Fibroblast of the aortic adventitia (primary cell): ENCODE measurements around the gene UQCC5. TPM values are rescaled to one million over a fixed set of nuclear protein-coding genes. Genes with fewer than 3 reads are reported as not detected.

Experiments used
- DNase-seq: peaks from one replicate; pipeline ENCODE4 v3.0.0-alpha.2; 2010; ENCODE audit warnings: low read depth
- H3K4me3 ChIP-seq: 2 replicates; pipeline ENCODE4 v1.5.1; 2011; ENCODE audit warnings: low read depth, mild to moderate bottlenecking, control low read depth, low read length, moderate library complexity
- CTCF ChIP-seq: IDR thresholded peaks from 2 replicates; pipeline ENCODE4 v1.5.1; 2011; ENCODE audit warnings: mild to moderate bottlenecking, low read length, control low read depth, inconsistent platforms; ENCODE audit not compliant: insufficient read depth
- total RNA-seq: library from RNA; depleted of rRNA; stranded (reverse); fragments of >200 nt; gene quantifications from 2 replicates; pipeline ENCODE4 v1.2.3, GENCODE V29; 2012; ENCODE audit warnings: low replicate concordance

Gene UQCC5
- total RNA-seq, 1 donor, result 7.7 TPM

DNA sequence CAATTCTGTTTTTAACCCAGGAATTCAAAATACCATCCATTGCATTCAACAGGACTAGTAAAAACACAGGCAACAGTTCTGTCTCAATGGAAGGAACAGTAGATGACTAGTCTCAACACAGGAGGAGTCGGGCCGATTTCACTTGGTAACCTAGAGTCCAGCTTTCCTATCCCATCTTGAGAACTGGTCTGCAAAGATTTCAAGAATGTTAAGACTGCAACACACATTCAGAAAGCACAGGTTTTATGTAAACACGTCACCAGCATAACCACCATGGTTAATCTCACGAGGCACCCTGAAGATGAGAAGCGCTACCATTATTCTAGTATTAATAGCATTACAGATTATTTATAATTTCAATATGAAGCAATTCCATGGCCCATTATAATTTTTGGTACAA, 22.0 kb downstream of the UQCC5 start:
- DNase-seq, result no peak
- no peak for TF ChIP-seq CTCF
- no peak overlapping the region for H3K4me3 ChIP-seq

DNA sequence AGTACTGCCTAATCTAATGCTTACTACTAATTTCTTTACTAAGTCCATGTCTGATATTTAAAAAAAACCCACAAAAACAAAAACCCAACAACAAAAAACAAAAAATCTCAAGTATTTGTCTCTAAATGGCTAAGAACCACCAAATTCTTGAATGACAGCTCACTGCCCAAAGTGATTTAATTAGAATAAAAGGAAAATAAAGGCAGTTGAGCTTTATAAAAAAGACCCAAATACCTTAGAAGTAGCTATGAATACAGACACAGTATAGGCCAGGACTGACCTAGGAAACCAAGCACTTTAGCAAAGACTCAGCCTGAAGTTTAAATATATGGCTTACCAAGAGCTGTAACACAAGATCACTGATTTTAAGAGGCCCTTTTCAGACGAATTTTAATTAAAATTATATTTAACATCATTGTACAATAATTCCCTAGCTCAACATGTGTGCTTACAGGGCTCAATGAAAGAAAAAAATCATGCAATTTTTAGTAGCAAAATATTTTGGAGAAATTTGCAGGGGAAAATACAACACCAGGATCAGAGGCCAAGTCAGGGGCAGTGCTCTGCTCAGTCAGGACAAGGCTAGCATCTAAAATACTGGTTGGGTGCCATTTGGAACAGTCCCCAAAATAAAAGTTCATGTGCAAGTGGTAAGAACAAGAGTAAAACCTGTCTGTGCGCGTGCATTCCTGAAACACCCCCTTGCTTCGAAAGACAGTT, 24.8 kb downstream of the UQCC5 start:
- H3K4me3 ChIP-seq, result no peak overlapping the region
- no peak for DNase-seq
- no peak for TF ChIP-seq CTCF

- H3K4me3 ChIP-seq, result no peak overlapping the region
- TF ChIP-seq CTCF, result no peak
- DNase-seq, result no peak
Measured at GRCh38 chr3:52563984-52564383, 27.6 kb downstream of the UQCC5 start.

DNA sequence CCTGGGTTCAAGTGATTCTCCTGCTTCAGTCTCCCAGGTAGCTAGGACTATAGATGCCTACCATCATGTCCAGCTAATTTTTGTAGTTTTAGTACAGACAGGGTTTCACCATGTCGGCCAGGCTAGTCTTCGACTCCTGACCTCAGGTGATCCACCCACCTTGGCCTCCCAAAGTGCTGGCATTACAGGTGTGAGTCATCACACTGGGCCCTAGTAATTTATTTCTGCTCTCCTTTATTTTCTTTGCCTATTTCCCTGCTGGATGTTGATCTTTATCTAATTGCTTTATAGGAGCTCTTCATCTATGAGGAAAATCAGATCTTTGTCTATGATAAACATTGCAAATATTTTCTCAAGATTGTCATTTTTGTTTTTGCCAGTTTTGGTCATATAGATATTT, 31.7 kb downstream of the UQCC5 start:
- TF ChIP-seq CTCF, result no peak
- no peak for DNase-seq
- no peak overlapping the region for H3K4me3 ChIP-seq

GRCh38 chr3:52570076-52570475, 33.7 kb downstream of the UQCC5 start:
- no peak for TF ChIP-seq CTCF
- DNase-seq, result no peak
- no peak overlapping the region for H3K4me3 ChIP-seq

DNA sequence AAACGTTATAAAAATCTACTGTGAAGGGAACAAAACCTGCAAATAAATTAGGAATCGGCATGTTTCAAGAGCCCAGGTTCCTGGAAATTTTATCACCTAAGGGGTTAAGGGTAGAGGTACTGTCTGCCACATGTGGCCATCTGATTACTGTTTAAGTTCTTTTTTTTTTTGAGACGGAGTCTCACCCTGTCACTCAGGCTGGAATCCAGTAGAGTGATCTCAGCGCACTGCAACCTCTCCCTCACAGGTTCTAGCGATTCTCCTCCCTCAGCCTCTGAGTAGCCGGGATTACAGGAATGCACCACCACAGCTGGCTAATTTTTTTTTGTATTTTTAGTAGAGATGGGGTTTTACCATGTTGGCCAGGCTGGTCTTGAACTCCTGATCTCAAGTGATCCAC, 35.8 kb downstream of the UQCC5 start:
- no peak for TF ChIP-seq CTCF
- DNase-seq, result no peak

More for the DNA sequence above, 35.8 kb downstream of the UQCC5 start:
- no peak overlapping the region for H3K4me3 ChIP-seq
